Measurements from ENCODE around the gene DOCK11.
"Not testable (repeated sequence)": the region's sequence is repeated elsewhere in the genome, so short reads cannot be mapped to it uniquely, and the experiment has no call there.

Gene DOCK11

DNA sequence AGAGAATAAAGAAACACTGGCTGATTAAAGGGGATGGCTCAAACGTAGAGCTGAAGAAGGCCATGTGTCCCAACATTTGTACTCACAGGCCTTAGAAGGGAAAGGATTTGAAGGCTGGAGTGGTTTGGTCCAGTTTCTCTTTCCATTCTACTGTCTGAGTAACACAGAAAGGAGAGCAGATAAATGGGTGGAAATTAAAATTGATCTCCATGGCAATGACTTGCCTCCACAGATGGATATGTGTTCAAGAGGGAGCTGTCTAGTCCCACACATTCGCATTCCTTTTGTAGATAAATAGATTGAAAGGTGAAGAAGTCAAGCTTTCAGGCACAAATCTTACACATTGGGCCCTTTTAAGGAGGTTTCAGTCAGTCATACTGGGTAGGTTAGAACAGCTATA, 74.6 kb downstream of the DOCK11 start:
- no peak for DNase-seq (ENCODE audit: low read depth)

DNA sequence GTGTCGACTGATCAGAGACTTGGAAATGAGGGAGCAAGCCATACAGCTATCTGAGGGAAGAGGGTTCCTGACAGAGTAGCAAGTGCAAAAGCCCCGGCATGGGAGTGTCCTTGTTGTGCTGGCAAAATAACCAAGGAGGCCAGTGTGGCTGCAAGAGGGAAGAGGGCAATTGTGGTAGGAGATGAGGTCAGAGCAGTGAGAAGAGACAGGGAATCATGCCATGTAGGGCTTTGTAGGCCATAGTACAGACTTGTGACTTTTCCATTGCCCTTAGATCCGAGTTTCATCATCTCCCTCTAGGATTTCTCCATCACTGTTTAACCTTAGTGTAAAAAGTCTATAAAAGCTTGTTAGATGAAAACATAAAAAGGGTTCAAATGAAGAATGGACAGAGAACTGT, 76.2 kb downstream of the DOCK11 start:
- no peak for DNase-seq (ENCODE audit: low read depth)

DNA sequence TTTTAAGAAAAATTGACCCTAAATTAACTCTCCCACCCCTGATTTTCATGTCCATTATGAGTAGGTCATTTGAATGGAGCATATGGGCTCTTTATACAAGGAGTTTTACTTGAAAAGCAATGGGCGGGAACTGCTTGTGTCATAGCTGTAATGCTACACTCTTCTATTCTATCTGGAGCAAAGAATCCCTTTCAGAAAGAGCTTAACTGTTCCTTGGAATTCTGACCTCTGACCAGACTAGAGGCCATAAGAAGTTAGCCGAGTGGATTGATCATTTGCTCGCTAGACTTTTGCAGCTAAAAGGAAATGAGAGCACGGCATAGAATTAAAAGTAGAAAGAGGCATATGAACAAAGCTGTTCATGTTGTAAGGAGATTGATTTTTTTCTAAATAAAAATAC, 79.1 kb downstream of the DOCK11 start:
- no peak for DNase-seq (ENCODE audit: low read depth)

DNA sequence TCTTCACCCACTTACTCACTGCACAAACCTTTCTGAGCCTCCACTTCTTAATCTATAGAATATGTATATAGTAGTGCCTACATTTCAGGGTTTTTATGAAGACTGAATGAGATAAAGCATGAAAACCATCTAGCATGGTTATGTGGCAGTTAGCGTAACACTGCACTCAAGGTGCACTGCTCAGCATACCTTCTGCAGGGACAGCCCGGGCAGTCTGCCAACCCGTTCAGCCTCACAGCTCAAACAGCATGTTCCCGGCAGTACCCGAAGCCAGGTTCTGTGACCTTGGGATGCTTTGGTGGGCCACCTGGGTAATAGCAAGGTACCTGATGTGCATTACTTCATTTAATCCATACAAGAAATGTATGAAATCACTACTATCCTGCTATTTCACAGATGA, 81.4 kb downstream of the DOCK11 start:
- no peak for DNase-seq (ENCODE audit: low read depth)

DNA sequence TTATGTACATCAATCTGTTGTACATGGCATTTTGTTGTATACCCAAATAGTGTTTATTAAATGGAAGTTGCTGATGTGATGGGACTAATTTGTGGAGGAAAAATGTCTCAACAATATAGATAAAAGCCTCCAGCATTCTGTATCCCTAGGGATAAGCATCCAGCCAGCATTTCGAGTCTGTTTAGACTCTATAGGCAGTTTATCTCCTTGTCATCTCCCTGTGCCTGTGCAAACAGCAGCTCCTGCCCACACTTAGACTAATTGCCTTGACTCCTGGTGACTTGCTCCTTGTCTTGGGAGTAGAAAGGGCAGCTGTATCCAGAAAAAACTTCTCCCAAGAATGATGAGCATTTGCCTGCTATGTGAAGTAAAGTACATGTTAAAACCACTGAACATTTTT, 83.8 kb downstream of the DOCK11 start:
- no peak for DNase-seq (ENCODE audit: low read depth)

DNA sequence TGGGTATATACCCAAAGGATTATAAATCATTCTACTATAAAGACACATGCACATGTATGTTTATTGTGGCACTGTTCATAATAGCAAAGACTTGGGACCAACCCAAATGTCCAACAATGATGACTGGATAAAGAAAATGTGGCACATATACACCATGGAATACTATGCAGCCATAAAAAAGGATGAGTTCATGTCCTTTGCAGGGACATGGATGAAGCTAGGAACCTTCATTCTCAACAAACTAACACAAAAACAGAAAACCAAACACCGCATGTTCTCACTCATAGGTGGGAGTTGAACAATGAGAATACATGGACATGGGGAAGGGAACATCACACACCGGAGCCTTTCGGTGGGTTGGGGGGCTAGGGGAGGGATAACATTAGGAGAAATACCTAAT, 87.3 kb downstream of the DOCK11 start:
- DNase-seq (ENCODE audit: low read depth), result not testable (repeated sequence)

DNA sequence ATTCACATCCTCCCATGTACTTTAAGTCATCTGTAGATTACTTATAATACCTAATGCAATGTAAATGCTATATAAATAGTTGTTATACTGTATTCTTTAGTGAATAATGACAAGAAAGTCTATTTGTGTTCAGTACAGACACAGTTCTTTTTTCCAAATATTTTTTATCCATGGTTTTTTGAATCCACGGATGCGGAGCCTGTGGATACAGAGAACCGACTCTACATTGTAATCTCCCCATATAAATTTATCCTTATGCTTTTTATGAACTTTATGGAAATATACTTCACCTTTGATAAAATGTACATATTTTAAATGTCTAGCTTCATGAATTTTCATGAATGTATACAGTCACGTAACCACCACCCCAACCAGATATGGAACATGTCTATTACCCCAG, 88.2 kb downstream of the DOCK11 start:
- DNase-seq (ENCODE audit: low read depth), result no peak

DNA sequence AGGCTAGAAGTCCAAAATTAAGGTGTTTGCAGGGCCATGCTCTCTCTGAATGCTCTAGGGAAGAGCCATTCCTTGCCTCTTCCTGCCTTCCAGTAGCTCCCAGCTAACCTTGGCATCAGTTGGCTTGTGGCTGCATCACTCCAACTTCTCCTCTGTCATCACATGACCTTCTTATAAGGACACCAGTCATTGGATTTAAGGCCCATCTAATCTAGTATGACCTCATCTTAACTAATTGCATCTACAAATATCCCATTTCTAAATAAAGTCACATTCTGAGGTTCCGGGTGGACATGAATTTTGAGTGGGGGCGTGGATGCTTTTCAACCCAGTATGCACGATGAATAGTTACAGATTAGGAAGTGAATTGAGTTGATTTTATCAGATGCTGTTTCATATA, 89.7 kb downstream of the DOCK11 start:
- no peak for DNase-seq (ENCODE audit: low read depth)

DNA sequence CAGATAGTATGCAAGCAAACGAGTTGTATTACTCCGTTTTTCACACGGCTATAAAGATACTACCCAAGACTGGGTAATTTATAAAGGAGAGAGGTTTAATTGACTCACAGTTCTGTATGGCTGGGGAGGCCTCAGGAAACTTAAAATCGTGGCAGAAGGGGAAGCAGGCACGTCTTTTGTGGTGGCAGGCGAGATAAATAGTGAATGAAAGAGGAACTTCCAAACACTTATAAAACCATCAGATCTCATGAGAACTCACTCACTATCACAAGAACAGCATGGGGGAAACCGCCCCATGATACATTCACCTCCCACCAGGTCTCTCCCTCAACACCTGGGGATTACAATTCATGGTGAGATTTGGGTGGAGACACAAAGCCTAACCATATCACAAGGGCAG, 90.6 kb downstream of the DOCK11 start:
- not testable (repeated sequence) for DNase-seq (ENCODE audit: low read depth)

DNA sequence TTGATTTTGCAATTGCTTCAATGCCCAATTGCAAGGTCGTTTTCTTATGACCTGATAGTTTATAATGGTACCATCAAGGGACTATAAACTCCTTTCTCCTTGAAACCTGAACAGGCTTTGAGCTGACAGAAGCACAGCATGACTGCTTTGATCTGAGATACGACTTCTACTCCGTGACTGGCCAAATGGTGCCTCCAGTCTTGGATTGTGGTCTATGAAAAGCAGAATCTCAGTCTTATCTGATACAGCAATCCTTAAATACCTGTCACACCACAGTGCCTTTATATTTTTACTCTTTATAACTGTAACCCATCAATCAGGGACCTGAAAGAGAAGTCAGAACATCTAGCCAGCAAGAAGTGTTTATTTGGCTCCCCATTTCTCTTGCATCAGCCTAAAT, 93.1 kb downstream of the DOCK11 start:
- DNase-seq (ENCODE audit: low read depth), result no peak

DNA sequence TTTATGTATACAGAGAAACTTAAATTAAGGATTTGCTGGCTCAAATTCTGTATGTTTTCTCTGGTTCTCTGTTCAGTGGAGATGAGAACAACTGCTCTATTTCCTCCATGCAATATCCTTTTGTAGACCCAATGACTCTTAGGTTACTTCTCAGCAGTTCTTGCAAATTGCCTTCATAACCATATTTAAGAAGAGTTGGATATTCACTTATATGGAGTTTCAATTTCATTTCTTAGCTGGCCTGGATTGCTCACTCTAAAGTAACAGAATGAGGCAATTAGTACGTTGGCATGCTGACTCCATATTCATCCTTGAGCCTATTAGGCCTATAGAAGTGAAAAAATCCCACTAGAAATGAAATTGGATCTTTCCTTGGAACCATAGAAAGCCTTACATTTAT, 93.6 kb downstream of the DOCK11 start:
- DNase-seq (ENCODE audit: low read depth), result no peak

DNA sequence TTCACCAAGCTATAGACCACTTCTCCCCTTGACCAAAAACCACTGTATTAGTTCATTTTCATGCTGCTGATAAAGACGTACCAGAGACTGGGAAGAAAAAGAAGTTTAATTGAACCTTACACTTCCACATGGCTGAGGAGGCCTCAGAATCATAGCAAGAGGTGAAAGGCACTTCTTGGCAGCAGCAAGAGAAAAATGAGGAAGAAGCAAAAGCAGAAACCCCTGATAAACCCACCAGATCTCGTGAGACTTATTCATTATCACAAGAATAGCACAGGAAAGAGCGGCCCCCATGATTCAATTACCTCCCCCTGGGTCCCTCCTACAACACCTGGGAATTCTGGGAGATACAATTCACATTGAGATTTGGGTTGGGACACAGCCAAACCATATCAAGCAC, 97.8 kb downstream of the DOCK11 start:
- DNase-seq (ENCODE audit: low read depth), result no peak

DNA sequence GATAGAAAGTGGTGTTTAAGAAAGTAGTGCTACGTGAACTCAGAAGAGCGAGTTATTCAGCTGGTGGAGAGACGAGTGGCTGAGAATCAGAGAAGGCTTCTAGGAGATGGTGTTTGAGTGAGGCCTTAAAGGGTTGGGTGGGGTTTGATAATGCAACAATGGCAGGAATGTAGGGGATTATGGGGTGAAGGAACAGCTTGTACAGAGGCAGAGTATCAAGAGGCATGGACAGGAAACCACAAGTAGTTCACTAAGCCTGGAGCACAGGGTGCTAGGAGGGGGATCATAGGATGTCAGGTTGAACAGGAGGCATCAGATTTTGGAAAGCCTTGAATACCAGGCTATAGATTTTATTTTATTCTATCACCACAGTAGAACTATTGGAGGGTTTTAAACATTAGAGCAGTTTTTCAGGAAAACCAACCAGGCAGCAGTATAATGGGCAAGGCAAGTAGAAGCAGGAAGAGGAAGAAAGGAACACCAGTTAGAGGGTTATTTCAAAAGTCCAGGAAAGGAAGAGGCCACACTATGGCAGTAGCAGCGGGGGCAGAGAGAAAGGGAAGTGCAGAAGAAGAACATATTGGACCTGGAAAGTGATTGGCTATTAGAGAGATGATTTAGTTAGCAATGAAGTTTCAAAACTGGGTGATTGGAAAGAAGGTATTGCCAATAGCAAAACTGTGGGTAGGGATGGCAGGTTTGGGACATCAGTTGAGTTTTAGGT, 99.2 kb downstream of the DOCK11 start:
- DNase-seq (ENCODE audit: low read depth), result no peak

DNA sequence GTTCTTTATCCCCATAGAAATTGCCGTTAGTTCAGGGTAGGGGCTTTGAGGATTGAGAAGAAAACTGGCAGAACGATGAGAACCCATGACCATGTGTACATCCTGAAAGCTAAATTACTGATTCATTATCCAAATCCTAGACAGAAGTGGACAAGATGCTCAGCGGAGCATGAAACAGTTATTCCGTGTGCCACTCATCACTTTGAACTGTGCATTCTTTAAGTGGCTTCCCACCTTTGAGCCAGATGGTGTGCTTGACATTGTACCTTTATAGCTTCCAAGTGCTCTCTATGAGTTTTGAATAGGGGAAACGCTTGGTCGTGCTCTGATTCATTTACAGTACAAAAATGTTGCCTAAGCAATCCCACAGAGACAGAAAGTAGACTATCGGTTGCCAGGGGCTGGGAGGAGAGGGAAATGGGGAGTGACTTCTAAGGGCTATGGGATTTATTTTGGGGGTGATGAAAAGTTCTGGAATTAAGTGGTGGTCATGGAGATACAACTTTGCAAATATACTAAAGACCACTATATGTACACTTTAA, 100.0 kb downstream of the DOCK11 start:
- no peak for DNase-seq (ENCODE audit: low read depth)

DNA sequence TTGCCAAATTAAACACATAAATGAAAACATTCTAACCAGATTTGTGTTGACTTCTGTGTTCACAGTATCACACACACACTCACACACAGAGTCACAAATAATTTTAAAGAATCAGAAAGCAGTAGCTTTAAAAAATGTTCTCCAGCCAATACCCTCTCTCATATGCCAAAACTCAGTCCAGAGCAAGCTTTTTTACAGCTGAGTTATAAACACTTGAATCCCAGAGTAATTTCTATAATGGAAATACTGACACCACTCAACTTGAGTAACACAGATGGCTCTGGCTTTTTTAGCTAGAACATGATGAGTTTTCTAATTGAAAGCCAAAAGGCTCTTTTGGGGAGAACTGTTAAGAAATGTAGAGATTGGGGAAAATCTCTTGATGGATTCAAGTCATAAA, 100.8 kb downstream of the DOCK11 start:
- DNase-seq (ENCODE audit: low read depth), result no peak

DNA sequence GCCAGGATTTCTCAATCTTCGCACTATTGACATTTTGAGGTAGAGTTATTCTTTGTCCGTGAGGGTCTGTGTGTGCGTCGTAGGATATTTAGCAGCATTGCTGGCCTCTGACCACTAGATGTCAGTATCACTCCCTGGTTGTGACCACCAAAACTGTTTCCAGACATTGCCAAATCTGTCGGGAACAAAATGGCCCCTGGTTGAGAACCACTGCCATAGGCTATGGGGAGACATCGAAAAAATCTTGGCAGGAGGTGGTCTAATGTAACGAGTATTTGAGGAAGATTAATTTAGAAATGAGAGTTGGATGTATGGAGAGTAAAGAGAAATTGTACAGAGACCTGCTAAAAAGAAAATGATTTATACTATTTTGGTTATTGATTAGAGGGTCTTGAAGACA, 108.4 kb downstream of the DOCK11 start:
- DNase-seq (ENCODE audit: low read depth), result no peak

DNA sequence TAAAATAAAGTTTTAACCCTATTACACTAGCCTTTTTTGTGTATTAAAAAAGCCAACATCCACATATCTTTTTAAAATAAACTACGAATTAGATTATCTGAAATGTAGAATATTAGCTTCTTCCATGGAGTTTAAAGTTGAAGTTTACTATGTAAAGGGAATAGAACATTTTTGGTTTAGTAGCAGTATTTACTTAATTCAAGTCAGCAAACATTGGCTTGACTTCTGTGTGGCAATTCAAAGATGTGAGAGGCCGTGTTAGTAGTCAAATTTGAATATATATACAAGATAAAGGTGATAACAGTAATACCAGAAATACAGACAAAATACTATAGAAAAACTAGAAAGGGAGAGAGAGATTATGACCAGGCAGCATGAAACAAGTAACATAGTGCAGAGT, 116.7 kb downstream of the DOCK11 start:
- no peak for DNase-seq (ENCODE audit: low read depth)

DNA sequence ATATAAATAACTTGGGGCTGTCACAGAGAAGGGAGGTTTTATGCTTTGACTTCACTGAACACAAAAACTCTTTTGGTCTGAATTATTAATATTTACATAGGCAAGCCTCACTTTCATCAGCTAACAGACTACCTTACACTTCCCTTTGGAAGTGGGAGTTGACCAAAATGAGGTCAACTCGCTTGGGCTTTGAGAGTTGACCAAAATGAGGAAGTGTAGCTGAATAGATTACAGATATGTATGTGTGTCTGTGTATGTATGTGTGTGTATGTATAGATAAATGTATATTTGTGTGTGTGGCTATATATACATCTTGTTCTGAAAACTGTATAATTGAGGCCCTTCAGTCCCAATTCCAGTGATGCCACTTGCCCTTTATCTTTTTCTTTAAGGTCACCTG, 118.5 kb downstream of the DOCK11 start:
- DNase-seq (ENCODE audit: low read depth), result no peak

DNA sequence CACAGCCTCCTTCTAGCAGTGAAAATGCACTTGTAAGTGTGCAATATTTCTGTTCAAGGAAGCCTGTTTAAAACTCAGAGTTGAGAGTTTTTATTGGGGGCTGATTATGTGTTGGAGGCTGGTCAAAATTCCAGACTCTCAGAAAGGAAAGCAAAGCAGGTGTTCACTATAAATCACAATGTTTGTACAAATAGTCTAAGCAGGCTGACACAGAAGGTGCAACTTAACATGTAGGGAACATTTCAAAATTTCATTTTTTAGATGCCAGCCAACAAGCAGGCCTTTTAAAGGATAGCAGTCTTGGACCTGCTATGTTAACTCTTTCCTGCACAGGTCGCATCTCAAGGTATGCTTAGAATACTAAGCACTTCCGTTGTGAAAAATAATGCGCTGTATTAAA, 119.5 kb downstream of the DOCK11 start:
- no peak for DNase-seq (ENCODE audit: low read depth)

DNA sequence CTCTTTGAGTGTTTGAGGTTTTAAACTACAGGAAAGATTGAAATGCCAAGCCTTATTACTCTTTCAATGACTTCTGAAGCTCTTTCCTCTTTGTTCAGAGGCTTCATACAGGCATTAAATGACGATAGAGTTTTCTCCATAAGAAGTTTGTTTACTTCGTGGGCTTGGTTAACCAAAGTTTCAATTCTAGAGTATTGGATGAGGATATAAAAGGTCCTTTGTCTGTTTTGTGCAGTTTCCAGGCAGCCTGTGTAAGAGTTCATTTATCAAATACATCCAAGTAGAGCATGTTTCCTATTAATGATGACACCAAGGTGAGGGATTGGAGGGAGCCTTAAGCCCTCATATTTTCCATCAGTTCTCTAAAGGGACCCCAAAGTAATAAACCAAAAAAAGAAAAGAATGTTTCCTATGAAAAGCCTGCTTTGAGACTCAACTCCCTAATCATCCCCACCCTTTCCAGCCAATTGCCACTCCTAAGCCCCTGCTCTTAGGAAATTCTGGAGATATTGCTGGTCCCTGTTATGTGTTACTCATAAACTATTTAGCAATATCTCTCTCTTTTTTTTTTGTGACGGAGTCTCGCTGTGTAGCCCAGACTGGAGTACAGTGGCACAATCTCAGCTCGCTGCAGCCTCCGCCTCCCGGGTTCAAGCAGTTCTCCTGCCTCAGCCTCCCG, 125.6 kb downstream of the DOCK11 start:
- no peak for DNase-seq (ENCODE audit: low read depth)

DNA sequence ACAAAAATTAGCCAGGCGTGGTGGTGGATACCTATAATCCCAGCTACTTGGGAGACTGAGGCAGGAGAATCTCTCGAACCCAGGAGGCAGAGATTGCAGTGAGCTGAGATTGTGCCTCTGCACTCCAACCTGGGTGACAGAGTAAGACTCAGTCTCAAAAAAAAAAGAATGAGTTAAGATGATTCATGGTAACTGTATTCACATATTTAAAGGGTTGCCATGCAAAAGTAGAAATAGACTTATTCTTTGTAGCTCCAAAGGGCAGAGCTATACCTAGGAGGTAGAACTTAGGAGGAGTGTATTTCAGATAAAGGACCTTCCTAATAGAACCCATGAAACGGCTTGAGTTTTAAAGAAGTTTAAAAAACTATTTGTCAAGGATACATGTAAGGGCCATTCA, 127.4 kb downstream of the DOCK11 start:
- no peak for DNase-seq (ENCODE audit: low read depth)

DNA sequence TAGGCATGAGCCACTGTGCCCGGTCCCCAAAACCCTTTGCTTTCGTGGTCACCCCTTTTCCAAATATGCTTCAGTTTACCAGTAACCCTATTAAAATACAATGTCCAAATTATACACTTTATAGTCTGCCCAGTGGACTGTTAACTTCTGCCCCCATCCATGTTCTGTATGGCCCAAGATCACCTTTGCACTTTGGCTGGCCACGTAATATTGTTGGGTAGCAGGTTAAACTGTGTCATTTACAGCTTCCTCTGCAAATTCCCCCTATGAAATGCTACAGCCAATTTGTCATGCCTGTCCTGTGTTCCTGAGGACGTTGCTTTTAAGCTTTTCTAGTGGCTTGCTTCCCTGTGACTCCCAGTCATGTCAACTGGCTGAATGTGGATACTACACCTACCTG, 130.7 kb downstream of the DOCK11 start:
- DNase-seq (ENCODE audit: low read depth), result no peak

DNA sequence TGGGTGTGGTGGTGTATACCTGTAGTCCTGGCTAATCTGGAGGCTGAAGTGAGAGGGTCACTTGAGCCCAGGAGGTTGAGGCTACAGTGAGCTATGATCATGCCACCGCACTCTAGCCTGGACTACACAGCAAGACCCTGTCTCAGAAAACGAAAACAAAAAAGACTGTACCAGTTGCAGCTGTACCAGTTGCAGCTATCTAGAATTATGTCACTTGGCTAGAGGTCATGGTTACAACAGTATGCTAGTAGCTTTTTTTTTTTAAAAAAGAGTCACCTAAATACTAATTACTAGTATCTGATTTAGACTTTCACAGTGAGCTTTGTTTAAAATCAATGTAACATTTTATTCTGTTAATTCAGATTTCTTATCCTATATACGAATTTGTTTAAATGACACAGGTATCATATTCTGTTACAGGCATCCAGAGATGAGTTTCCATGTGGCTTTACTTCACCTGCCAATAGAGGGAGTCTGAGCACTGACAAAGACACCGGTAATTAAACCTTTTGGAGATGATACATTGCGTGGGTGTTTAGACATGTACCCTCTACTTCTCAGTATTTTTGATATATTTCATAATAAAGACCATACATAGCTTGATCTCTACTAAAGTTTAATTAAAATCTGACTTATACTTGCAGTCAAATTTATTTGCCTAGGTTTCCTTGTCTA, 131.6 kb downstream of the DOCK11 start:
- DNase-seq (ENCODE audit: low read depth), result no peak
